ENCODE data around the gene LOX. TPM values are rescaled to one million over a fixed set of nuclear protein-coding genes. Genes with fewer than 3 reads are reported as not detected.

LOX gene
- total RNA-seq, 1 donor from 2014 or later = 36.9 TPM

- DNase-seq (ENCODE audit: low read depth, low spot score) = peak; percentile 30
Measured at GRCh38 chr5:122053181-122054109, 24.6 kb downstream of the LOX start.

- no peak for DNase-seq (ENCODE audit: low read depth, low spot score)
Measured at GRCh38 chr5:122051569-122051968, 26.5 kb downstream of the LOX start.

GRCh38 chr5:122050959-122051358 is 27.1 kb downstream of the LOX start:
- DNase-seq (ENCODE audit: low read depth, low spot score) = no peak

GRCh38 chr5:122040636-122041302 is 37.3 kb downstream of the LOX start:
- DNase-seq (ENCODE audit: low read depth, low spot score) = no peak

GRCh38 chr5:122036326-122036725 is 41.7 kb downstream of the LOX start:
- no peak for DNase-seq (ENCODE audit: low read depth, low spot score)

GRCh38 chr5:122035913-122036312 is 42.1 kb downstream of the LOX start:
- no peak for DNase-seq (ENCODE audit: low read depth, low spot score)

GRCh38 chr5:122031836-122032235 is 46.2 kb downstream of the LOX start:
- no peak for DNase-seq (ENCODE audit: low read depth, low spot score)

GRCh38 chr5:122030251-122030650 is 47.8 kb downstream of the LOX start:
- no peak for DNase-seq (ENCODE audit: low read depth, low spot score)

- DNase-seq (ENCODE audit: low read depth, low spot score) = no peak
Measured at GRCh38 chr5:122029818-122030217, 48.2 kb downstream of the LOX start.

GRCh38 chr5:122022966-122023365 is 55.1 kb downstream of the LOX start:
- no peak for DNase-seq (ENCODE audit: low read depth, low spot score)

GRCh38 chr5:122019919-122020590 is 58.0 kb downstream of the LOX start:
- DNase-seq (ENCODE audit: low read depth, low spot score) = no peak

GRCh38 chr5:122015471-122015870 is 62.6 kb downstream of the LOX start:
- no peak for DNase-seq (ENCODE audit: low read depth, low spot score)

- no peak for DNase-seq (ENCODE audit: low read depth, low spot score)
Measured at GRCh38 chr5:122014236-122014935, 63.7 kb downstream of the LOX start.

Other genes starting within 250 kb of the LOX start
- not detected in 2 replicates for gene FTMT, start 226.4 kb downstream of the LOX start, total RNA-seq
- gene SRFBP1, start 116.3 kb downstream of the LOX start, total RNA-seq = 18.1 and 20.6 TPM in 2 replicates
- gene ZNF474, start 51.3 kb upstream of the LOX start, total RNA-seq = 0.07 TPM in 2 replicates
- 8.9 and 18.9 TPM in 2 replicates for gene SNCAIP, start 234.0 kb upstream of the LOX start, total RNA-seq